HCT116 (cell line): ENCODE results near the gene SMYD3.

Experiments
- CBX3 ChIP-seq: IDR thresholded peaks from 2 replicates; pipeline ENCODE4 v1.6.1; 2012; ENCODE audit warnings: low read depth
- JUND ChIP-seq: IDR thresholded peaks from 2 replicates; pipeline ENCODE4 v1.6.1; 2012
- RAD21 ChIP-seq: IDR thresholded peaks from 2 replicates; pipeline ENCODE4 v1.6.1; 2012; ENCODE audit warnings: low read depth, mild to moderate bottlenecking
- SP1 ChIP-seq: IDR thresholded peaks from 2 replicates; pipeline ENCODE4 v1.6.1; 2012; ENCODE audit warnings: low read depth
- ZNF274 ChIP-seq: fragments of 200-500 bp; sonication (Bioruptor generic); IDR thresholded peaks from 2 replicates; pipeline ENCODE4 v1.6.1; 2014; ENCODE audit warnings: mild to moderate bottlenecking, low read depth, low read length, inconsistent platforms
- TF ChIP-seq, protein P1 (sequence below), 3 experiments: fragments of 200-600 bp in 1 of 3; sonication (generic) in 1 of 3; IDR thresholded peaks in 2 of 3; conservative IDR thresholded peaks in 1 of 3; 2 replicates each; pipeline ENCODE4 v1.5.1; 2012 to 2017; ENCODE audit warnings: low read depth in 2 of 3, low read length in 2 of 3, antibody characterized with exemption in 1 of 3, borderline replicate concordance in 1 of 3, control low read depth in 1 of 3, mild to moderate bottlenecking in 1 of 3, mixed read lengths in 1 of 3, mixed run types in 1 of 3, moderate library complexity in 1 of 3; ENCODE audit not compliant: insufficient read depth in 1 of 3
- TF ChIP-seq, protein P2 (sequence below): IDR thresholded peaks from 2 replicates; pipeline ENCODE4 v1.6.1; 2012

DNA sequence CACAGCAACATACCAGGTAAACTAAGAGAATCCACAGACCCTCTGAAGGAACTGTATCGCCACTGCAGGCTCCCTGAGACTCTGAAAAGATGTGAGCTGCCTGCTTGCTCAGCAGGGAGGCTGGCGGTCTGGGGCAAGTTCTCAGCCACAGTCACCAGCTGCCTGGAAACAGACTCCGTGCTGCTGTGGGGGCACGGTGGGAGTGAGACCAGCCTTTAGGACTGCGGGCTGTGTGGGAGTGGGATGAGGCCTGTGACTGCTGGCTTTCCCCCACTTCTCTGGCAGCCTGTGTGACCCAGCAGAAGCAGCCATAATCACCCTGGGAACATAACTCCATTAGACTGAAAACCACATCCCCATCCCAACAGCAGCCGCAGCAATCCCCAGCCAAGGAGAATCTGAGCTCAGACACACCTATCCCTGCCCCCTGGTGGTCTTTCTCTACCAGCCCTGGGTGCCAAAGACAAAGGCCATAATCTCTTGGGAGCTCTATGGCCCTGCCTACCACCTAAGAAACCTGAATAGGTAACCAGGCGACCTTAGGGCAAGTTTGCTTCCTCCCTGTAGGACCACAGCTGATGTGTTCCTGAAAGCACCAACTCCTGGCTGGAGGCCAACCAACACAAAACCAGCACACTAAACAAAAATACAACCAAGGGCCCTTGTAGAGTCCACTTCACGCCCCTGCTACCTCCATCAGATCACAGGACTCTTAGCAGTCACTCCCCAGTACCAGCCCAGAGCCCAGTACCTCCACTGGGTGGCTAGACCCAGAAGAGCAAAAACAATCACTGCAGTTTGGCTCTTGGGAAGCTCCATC lies 151.5 kb downstream of the SMYD3 start:
- TF ChIP-seq, protein P1, sequence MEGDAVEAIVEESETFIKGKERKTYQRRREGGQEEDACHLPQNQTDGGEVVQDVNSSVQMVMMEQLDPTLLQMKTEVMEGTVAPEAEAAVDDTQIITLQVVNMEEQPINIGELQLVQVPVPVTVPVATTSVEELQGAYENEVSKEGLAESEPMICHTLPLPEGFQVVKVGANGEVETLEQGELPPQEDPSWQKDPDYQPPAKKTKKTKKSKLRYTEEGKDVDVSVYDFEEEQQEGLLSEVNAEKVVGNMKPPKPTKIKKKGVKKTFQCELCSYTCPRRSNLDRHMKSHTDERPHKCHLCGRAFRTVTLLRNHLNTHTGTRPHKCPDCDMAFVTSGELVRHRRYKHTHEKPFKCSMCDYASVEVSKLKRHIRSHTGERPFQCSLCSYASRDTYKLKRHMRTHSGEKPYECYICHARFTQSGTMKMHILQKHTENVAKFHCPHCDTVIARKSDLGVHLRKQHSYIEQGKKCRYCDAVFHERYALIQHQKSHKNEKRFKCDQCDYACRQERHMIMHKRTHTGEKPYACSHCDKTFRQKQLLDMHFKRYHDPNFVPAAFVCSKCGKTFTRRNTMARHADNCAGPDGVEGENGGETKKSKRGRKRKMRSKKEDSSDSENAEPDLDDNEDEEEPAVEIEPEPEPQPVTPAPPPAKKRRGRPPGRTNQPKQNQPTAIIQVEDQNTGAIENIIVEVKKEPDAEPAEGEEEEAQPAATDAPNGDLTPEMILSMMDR (IDR thresholded peaks at IDR 0.05 in 2 of 3, conservative IDR thresholded peaks at IDR 0.05 in 1 of 3; ENCODE audit: borderline replicate concordance in 1 of 3, insufficient read depth in 1 of 3, low read depth in 2 of 3, low read length in 2 of 3) = 0 out of 6 replicates have a peak, but pooled peaks of 2 of the 3 experiments have one; percentile 5 to 16
- no peak for TF ChIP-seq RAD21
- TF ChIP-seq ZNF274 = no peak
- no peak for TF ChIP-seq CBX3
- TF ChIP-seq SP1 = no peak
- no peak for TF ChIP-seq JUND
- TF ChIP-seq, protein P2, sequence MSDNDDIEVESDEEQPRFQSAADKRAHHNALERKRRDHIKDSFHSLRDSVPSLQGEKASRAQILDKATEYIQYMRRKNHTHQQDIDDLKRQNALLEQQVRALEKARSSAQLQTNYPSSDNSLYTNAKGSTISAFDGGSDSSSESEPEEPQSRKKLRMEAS = no peak
